ENCODE results near the gene SH3YL1.

DNA sequence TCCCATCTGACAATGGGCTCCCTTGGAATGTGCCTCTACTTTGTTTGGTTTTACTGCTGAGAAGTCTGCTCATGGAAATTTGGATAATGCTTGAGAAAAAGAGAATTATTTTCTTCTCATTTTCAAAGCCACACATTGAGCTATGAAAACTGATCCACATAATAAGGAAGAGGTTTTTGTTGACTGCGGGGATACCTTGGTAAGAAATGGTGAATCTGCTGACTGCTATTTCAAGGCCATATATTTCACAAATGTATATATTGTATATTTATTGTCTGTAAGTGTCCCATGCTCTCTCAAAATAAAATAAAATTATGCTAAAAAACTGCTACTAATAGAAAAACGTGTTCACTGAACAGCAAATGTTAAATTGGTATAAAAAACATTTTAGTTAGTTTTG lies 15.1 kb downstream of the SH3YL1 start:
- no peak for TF ChIP-seq POLR2A (IDR thresholded peaks at IDR 0.05)
- TF ChIP-seq, protein P1, sequence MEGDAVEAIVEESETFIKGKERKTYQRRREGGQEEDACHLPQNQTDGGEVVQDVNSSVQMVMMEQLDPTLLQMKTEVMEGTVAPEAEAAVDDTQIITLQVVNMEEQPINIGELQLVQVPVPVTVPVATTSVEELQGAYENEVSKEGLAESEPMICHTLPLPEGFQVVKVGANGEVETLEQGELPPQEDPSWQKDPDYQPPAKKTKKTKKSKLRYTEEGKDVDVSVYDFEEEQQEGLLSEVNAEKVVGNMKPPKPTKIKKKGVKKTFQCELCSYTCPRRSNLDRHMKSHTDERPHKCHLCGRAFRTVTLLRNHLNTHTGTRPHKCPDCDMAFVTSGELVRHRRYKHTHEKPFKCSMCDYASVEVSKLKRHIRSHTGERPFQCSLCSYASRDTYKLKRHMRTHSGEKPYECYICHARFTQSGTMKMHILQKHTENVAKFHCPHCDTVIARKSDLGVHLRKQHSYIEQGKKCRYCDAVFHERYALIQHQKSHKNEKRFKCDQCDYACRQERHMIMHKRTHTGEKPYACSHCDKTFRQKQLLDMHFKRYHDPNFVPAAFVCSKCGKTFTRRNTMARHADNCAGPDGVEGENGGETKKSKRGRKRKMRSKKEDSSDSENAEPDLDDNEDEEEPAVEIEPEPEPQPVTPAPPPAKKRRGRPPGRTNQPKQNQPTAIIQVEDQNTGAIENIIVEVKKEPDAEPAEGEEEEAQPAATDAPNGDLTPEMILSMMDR (IDR thresholded peaks at IDR 0.05), result no peak
- TF ChIP-seq POLR2AphosphoS5 (IDR thresholded peaks at IDR 0.05), result no peak
